Psoas muscle (tissue), 8 donors: ENCODE measurements around the gene FAM9C. TPM values are rescaled to one million over a fixed set of nuclear protein-coding genes. Genes with fewer than 3 reads are reported as not detected.
A peak's percentile ranks its signal among the peaks of the same experiment; 100 is the strongest.

ENCODE experiments used
- ATAC-seq, 4 donors: fragments of 200-7000 bp; cut with Tn5 transposase; one replicate each; pipeline ENCODE4 v1.9.1; 2020; ENCODE audit warnings: moderate library complexity in 3 of 4, mild to moderate bottlenecking in 2 of 4
- DNase-seq, 2 donors: peaks; one replicate each; pipeline ENCODE4 v3.0.0-alpha.2; 2020
- H3K27ac ChIP-seq: fragments of 200-600 bp; one replicate; pipeline ENCODE4 v1.8.0; 2022
- H3K27me3 ChIP-seq, 3 donors: fragments of 200-600 bp in 1 of 3; one replicate each; pipeline versions ENCODE4 v1.6.1 to v1.8.0; 2013 to 2022; ENCODE audit warnings: low read length in 2 of 3, mild to moderate bottlenecking in 2 of 3, moderate library complexity in 1 of 3; ENCODE audit not compliant: insufficient read depth in 3 of 3
- H3K36me3 ChIP-seq, 2 donors: fragments of 200-600 bp in 1 of 2; one replicate each; pipeline versions ENCODE4 v1.6.1 to v1.8.0; 2013 to 2022; ENCODE audit warnings: low read depth in 1 of 2, mild to moderate bottlenecking in 1 of 2, moderate library complexity in 1 of 2; ENCODE audit not compliant: insufficient read depth in 1 of 2
- H3K4me1 ChIP-seq: fragments of 200-600 bp; one replicate; pipeline ENCODE4 v1.8.0; 2022
- H3K4me3 ChIP-seq: fragments of 200-600 bp; one replicate; pipeline ENCODE4 v1.8.0; 2022; ENCODE audit warnings: mild to moderate bottlenecking
- H3K9me3 ChIP-seq: fragments of 200-600 bp; one replicate; pipeline ENCODE4 v1.8.0; 2022
- CTCF ChIP-seq: fragments of 200-600 bp; IDR thresholded peaks from one replicate; pipeline ENCODE4 v1.8.0; 2022; ENCODE audit warnings: antibody characterized with exemption
- WGBS, 3 donors: extraction: QIAGEN DNeasy Blood & Tissue Kit; methylation state at CpG; one replicate each; pipeline versions ENCODE4 v1.1.6 to v1.1.7; 2013; 5-methylcytosine and 5-hydroxymethylcytosine counted together
- intact Hi-C, 2 donors: fragments of 100-400 bp; cut with DNase I; formaldehyde crosslinking; loops; one replicate each; pipeline versions ENCODE4 v1.11.0 to v1.14.2; 2022
- polyA plus RNA-seq, 3 donors: library from polyadenylated mRNA; stranded (reverse); fragments of 200-250 nt; gene quantifications; one replicate each; pipeline ENCODE4 v1.2.3, GENCODE V29; 2013
- total RNA-seq, 4 donors: library from RNA; stranded (reverse); fragmentation: NEBNext Ultra II Directional in 2 of 4; extraction: Animal tissue kit (Norgen Biotek cat#: 25700) in 2 of 4; gene quantifications; one replicate each; pipeline versions ENCODE4 v1.2.1 to v1.2.4, GENCODE V29; 2021 to 2023
- donor health status: healthy with polysubstance abuse.
- donor health status: DM: no; HTN: no; CAD: no; lungs with moderate emphysema.
- donor health status: Bipolar disorder and iron deficiency.
- donor health status: healthy.
- donor health status: DM: yes; HTN: yes; CAD: no.
- donor health status: DM: no; HTN: no; CAD: no.
- donor health status: DM: no; HTN: no; CAD: no.
- donor health status: DM: yes; HTN: yes; CAD: no.

Gene FAM9C
- total and polyA plus RNA-seq, 7 donors, result 0.04 TPM; not detected in 6

DNA sequence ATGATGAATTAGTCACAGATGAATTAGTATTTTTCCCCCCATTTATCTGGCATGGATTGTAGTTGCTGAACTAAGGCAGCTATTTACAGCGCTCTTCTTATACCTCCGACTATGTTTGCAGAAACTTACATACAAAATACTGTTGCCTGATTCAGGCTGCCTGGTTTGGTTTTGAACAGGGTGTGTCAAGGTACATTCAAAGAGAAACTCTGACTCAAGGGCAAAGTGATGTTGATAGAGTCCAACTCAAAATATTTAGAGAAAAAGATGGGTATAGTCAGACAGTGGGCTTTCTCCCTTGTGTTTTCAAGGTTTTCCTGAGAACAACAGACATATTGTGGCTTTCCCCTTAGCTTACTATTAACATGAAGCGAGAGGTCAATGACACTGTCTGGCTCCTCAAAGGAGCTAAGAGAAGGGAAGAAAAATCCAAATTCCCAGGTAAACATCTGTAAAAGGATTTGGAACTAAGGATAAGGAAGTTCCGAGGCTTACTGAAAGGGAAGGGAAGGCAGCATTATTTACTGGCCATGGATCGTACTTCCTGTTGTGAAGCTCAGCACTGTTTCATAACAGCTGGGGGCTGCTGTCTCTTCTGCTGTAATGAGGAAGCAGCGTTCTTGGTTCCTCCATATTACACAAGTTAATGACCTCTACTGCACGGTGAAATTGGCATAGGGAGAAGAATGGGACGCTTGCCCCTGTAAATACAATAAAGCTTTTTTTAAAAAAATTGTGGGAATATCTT, 30.9 kb downstream of the FAM9C start:
- no peak for DNase-seq
- no peak for TF ChIP-seq CTCF

DNA sequence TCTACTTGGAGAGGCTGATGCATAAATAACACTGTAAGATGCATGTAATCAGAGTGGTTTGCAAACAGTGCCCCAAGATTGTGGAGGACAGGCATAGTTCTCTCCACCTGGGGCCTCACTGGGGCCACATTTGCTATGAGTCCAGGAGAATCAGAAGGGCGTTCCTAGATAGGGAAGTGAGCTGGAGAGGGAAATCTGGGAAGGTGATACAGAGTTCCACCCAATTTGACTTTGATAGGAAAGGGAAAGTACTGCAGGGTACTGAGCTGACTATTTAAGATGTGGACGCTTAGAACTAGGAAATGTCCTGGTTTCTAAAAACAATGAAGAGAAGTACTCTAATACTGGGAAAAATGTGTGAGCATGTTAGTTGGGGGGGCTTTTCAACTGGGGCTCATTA, 33.9 kb downstream of the FAM9C start:
- Histone ChIP-seq H3K36me3 (no peaks in the 10 kb centered on the region), H3K9me3 (no peaks in the 10 kb centered on the region), H3K4me3 (no peak overlapping the region), H3K4me1 (no peaks in the 10 kb centered on the region), H3K27ac (no peak overlapping the region), H3K27me3 (no peaks in the 10 kb centered on the region)
- no peak for TF ChIP-seq CTCF
- no peak for ATAC-seq
- WGBS, 3 donors, result 53 to 59% (median 56%) methylated on average over 2 of the region's 2 CpGs
- DNase-seq, result no peak
- intact Hi-C loops, result no loop called here

More for the DNA sequence above, 30.9 kb downstream of the FAM9C start:
- H3K27ac ChIP-seq, result no peak overlapping the region
- peak in 1 of 4 donors; percentile 52 for ATAC-seq
- H3K4me3 ChIP-seq, result no peak overlapping the region
- no peaks in the 10 kb centered on the region for H3K27me3 ChIP-seq
- intact Hi-C loops, result no loop called here
- no peaks in the 10 kb centered on the region for H3K4me1 ChIP-seq
- H3K9me3 ChIP-seq, result no peaks in the 10 kb centered on the region
- no peaks in the 10 kb centered on the region for H3K36me3 ChIP-seq
- 16 to 35% (median 18%) methylated on average over 8 of the region's 8 CpGs for WGBS, 3 donors

DNA sequence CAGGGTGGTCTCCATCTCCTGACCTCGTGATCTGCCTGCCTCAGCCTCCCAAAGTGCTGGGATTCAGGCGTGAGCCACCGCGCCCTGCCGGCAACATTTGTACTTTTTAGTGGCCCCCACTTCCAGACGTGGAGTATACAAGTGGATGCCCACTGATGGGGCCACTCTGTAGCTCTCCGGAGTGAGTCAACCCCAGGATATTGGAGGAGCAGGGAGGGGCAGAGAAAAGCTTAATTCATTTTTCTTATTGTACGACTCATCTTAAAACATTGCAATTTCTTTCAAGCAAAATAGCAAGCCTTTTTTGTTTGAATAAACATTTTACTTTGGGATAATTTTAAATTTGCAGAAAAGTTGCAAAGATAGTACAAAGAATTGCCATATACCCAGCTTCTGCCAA, 34.6 kb downstream of the FAM9C start:
- TF ChIP-seq CTCF, result no peak
- no peaks in the 10 kb centered on the region for H3K27me3 ChIP-seq
- WGBS, 3 donors, result 69 to 78% (median 73%) methylated on average over 6 to 8 of the region's 8 CpGs
- ATAC-seq (no peak), DNase-seq (no peak)
- intact Hi-C loops, result no loop called here
- H3K36me3 ChIP-seq, result no peaks in the 10 kb centered on the region
- no peaks in the 10 kb centered on the region for H3K4me1 ChIP-seq
- no peak overlapping the region for H3K27ac ChIP-seq
- no peak overlapping the region for H3K4me3 ChIP-seq
- no peaks in the 10 kb centered on the region for H3K9me3 ChIP-seq

- H3K9me3 ChIP-seq, result no peaks in the 10 kb centered on the region
- intact Hi-C loops, result no loop called here
- no peak overlapping the region for H3K27ac ChIP-seq
- H3K27me3 ChIP-seq, result no peaks in the 10 kb centered on the region
- no peaks in the 10 kb centered on the region for H3K36me3 ChIP-seq
- H3K4me3 ChIP-seq, result no peak overlapping the region
- no peak for DNase-seq
- ATAC-seq, result no peak
- H3K4me1 ChIP-seq, result no peaks in the 10 kb centered on the region
- TF ChIP-seq CTCF, result no peak
- WGBS, 3 donors, result 19 to 32% (median 28%) methylated on average over 3 of the region's 3 CpGs
Observed at GRCh38 chrX:13009273-13009672, 35.1 kb downstream of the FAM9C start.

DNA sequence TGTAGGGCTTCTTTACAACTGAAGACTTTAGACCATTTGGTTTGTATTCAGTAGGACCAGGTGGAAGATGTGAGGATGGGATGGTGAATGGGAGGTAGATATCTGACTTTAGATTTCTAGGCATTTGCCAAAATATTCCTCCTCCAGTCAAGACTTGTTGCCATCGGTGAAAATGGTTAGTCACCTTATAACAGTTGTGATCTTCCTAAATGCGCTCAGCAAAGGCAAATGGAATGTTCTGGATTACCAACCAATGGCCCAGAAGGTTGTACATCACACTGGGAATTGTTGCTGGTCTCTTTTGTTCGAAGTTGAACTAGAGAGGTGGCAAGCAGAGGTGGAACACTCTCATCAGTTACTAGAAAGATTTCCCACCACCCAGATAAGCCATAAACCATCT, 35.6 kb downstream of the FAM9C start:
- Histone ChIP-seq H3K4me1 (no peaks in the 10 kb centered on the region), H3K27me3 (no peaks in the 10 kb centered on the region), H3K9me3 (no peaks in the 10 kb centered on the region), H3K36me3 (no peaks in the 10 kb centered on the region), H3K27ac (no peak overlapping the region), H3K4me3 (no peak overlapping the region)
- WGBS, 3 donors, result 63 to 72% (median 69%) methylated on average over 3 of the region's 3 CpGs
- no peak for DNase-seq
- ATAC-seq, result no peak
- TF ChIP-seq CTCF, result no peak
- intact Hi-C loops, result no loop called here
